ENCODE data around the gene CXCL12. TPM values are rescaled to one million over a fixed set of nuclear protein-coding genes. Genes with fewer than 3 reads are reported as not detected.

The CXCL12 gene
- polyA plus RNA-seq, 1 experiment, result 217 TPM

- POLR2A ChIA-PET, result interaction anchor here (0.6 to 0.8 kb wide), 2 partner anchors 35 to 249 kb away, joined by 3 to 4 read pairs; no protein-coding TSS in a partner anchor
- Histone ChIP-seq H3K36me3 (ENCODE audit: control insufficient read depth, insufficient read depth, low read length) (no peaks in the 10 kb centered on the region), H3K27me3 (ENCODE audit: control insufficient read depth, insufficient read depth, low read length) (no peaks in the 10 kb centered on the region), H3K4me3 (ENCODE audit: low read depth, low read length) (no peak overlapping the region)
- peak; percentile 44 for DNase-seq (ENCODE audit: low read depth)
- no peak for TF ChIP-seq CTCF (IDR thresholded peaks at IDR 0.05; ENCODE audit: insufficient read depth, low read depth, low read length)
- CTCF ChIA-PET, result interaction anchor here (0.6 to 1.6 kb wide), 4 partner anchors 9 to 644 kb away, joined by 3 read pairs; no protein-coding TSS in a partner anchor
These were observed 50.2 kb downstream of the CXCL12 start for GRCh38 chr10:44334621-44335184.

GRCh38 chr10:44334091-44334490 is 50.8 kb downstream of the CXCL12 start:
- POLR2A ChIA-PET, result interaction anchor here (0.6 kb wide), 1 partner anchor 249 kb away, joined by 4 read pairs; no protein-coding TSS in a partner anchor
- no peaks in the 10 kb centered on the region for H3K36me3 ChIP-seq (ENCODE audit: control insufficient read depth, insufficient read depth, low read length)
- H3K4me3 ChIP-seq (ENCODE audit: low read depth, low read length), result no peak overlapping the region
- H3K27me3 ChIP-seq (ENCODE audit: control insufficient read depth, insufficient read depth, low read length), result no peaks in the 10 kb centered on the region
- CTCF ChIA-PET, result interaction anchor here (0.5 to 1.6 kb wide), 3 partner anchors 53 to 643 kb away, joined by 3 read pairs; no protein-coding TSS in a partner anchor
- no peak for DNase-seq (ENCODE audit: low read depth)
- no peak for TF ChIP-seq CTCF (IDR thresholded peaks at IDR 0.05; ENCODE audit: insufficient read depth, low read depth, low read length)

GRCh38 chr10:44333511-44333910 is 51.4 kb downstream of the CXCL12 start:
- Histone ChIP-seq H3K36me3 (ENCODE audit: control insufficient read depth, insufficient read depth, low read length) (no peaks in the 10 kb centered on the region), H3K4me3 (ENCODE audit: low read depth, low read length) (no peak overlapping the region), H3K27me3 (ENCODE audit: control insufficient read depth, insufficient read depth, low read length) (no peaks in the 10 kb centered on the region)
- DNase-seq (ENCODE audit: low read depth), result no peak
- no peak for TF ChIP-seq CTCF (IDR thresholded peaks at IDR 0.05; ENCODE audit: insufficient read depth, low read depth, low read length)
- ChIA-PET POLR2A (no interaction called here), CTCF (interaction anchor here (0.7 to 1.6 kb wide), 2 partner anchors 53 to 643 kb away, joined by 3 read pairs; no protein-coding TSS in a partner anchor)

- H3K4me3 ChIP-seq (ENCODE audit: low read depth, low read length), result no peak overlapping the region
- no peaks in the 10 kb centered on the region for H3K36me3 ChIP-seq (ENCODE audit: control insufficient read depth, insufficient read depth, low read length)
- TF ChIP-seq CTCF (IDR thresholded peaks at IDR 0.05; ENCODE audit: insufficient read depth, low read depth, low read length), result no peak
- DNase-seq (ENCODE audit: low read depth), result no peak
- POLR2A ChIA-PET, result no interaction called here
- CTCF ChIA-PET, result no interaction called here
- H3K27me3 ChIP-seq (ENCODE audit: control insufficient read depth, insufficient read depth, low read length), result no peaks in the 10 kb centered on the region; the same call in 1 of the 2 replicates
These were observed 52.4 kb downstream of the CXCL12 start for GRCh38 chr10:44332465-44332864.

GRCh38 chr10:44330431-44330830 is 54.5 kb downstream of the CXCL12 start:
- Histone ChIP-seq H3K27me3 (ENCODE audit: control insufficient read depth, insufficient read depth, low read length) (no peaks in the 10 kb centered on the region; the same call in 1 of the 2 replicates), H3K36me3 (ENCODE audit: control insufficient read depth, insufficient read depth, low read length) (no peaks in the 10 kb centered on the region), H3K4me3 (ENCODE audit: low read depth, low read length) (no peak overlapping the region)
- ChIA-PET POLR2A (no interaction called here), CTCF (interaction anchor here (0.6 to 1.3 kb wide), 2 partner anchors 12 to 333 kb away, joined by 3 read pairs; no protein-coding TSS in a partner anchor)
- TF ChIP-seq CTCF (IDR thresholded peaks at IDR 0.05; ENCODE audit: insufficient read depth, low read depth, low read length), result no peak
- no peak for DNase-seq (ENCODE audit: low read depth)
